HUES64 (cell line): ENCODE measurements around the gene CABLES1.

Experiments used
- H3K27ac ChIP-seq: 2 replicates; pipeline ENCODE4 v1.7.0; 2013; ENCODE audit warnings: low read depth, low read length, inconsistent platforms
- H3K27me3 ChIP-seq: 2 replicates; pipeline ENCODE4 v1.6.1; 2013; ENCODE audit warnings: mild to moderate bottlenecking, low read length; ENCODE audit not compliant: insufficient read depth
- H3K36me3 ChIP-seq: 2 replicates; pipeline ENCODE4 v1.6.1; 2013; ENCODE audit warnings: mild to moderate bottlenecking, low read length; ENCODE audit not compliant: insufficient read depth
- H3K4me1 ChIP-seq: 2 replicates; pipeline ENCODE4 v1.6.1; 2013; ENCODE audit warnings: mild to moderate bottlenecking, low read length, moderate library complexity; ENCODE audit not compliant: insufficient read depth
- H3K4me3 ChIP-seq: 2 replicates; pipeline ENCODE4 v1.5.1; 2013; ENCODE audit warnings: mild to moderate bottlenecking, low read length, moderate library complexity
- H3K9ac ChIP-seq: 2 replicates; pipeline ENCODE4 v1.6.1; 2013; ENCODE audit warnings: mild to moderate bottlenecking, low read depth, low read length
- H3K9me3 ChIP-seq: 2 replicates; pipeline ENCODE4 v1.6.1; 2013; ENCODE audit warnings: low read depth, low read length; ENCODE audit not compliant: insufficient read depth
- WGBS: fragments of 150-250, 120-280 bp; methylation state at CpG from one replicate; pipeline ENCODE4 v1.1.7; 2013; ENCODE audit warnings: missing lambda C conversion rate; 5-methylcytosine and 5-hydroxymethylcytosine counted together

Gene CABLES1

GRCh38 chr18:23172591-23173380 lies 37.5 kb downstream of the CABLES1 start:
- H3K36me3 ChIP-seq, result no peaks in the 10 kb centered on the region
- WGBS, result 90% methylated on average over 14 of the region's 14 CpGs
- H3K4me1 ChIP-seq, result peaks cover 42% of the 10 kb centered on the region
- no peak overlapping the region for H3K4me3 ChIP-seq
- no peak overlapping the region for H3K9ac ChIP-seq
- H3K9me3 ChIP-seq, result no peaks in the 10 kb centered on the region
- H3K27ac ChIP-seq, result no peak overlapping the region
- H3K27me3 ChIP-seq, result no peaks in the 10 kb centered on the region

GRCh38 chr18:23173912-23174311 lies 38.6 kb downstream of the CABLES1 start:
- no peaks in the 10 kb centered on the region for H3K36me3 ChIP-seq
- no peaks in the 10 kb centered on the region for H3K9me3 ChIP-seq
- H3K4me1 ChIP-seq, result peaks cover 39% of the 10 kb centered on the region
- no peak overlapping the region for H3K9ac ChIP-seq
- no peak overlapping the region for H3K4me3 ChIP-seq
- no peak overlapping the region for H3K27ac ChIP-seq
- whole genome bisulfite sequencing, result 96% methylated on average over 7 of the region's 7 CpGs
- H3K27me3 ChIP-seq, result no peaks in the 10 kb centered on the region

GRCh38 chr18:23176701-23177432 lies 41.6 kb downstream of the CABLES1 start:
- Histone ChIP-seq H3K9ac (no peak overlapping the region), H3K27me3 (no peaks in the 10 kb centered on the region), H3K27ac (no peak overlapping the region), H3K4me1 (peaks cover 22% of the 10 kb centered on the region), H3K4me3 (no peak overlapping the region), H3K9me3 (no peaks in the 10 kb centered on the region), H3K36me3 (no peaks in the 10 kb centered on the region)
- 89% methylated on average over 17 of the region's 17 CpGs for WGBS

- Histone ChIP-seq H3K27ac (no peak overlapping the region), H3K27me3 (no peaks in the 10 kb centered on the region), H3K9me3 (no peaks in the 10 kb centered on the region), H3K36me3 (no peaks in the 10 kb centered on the region), H3K9ac (no peak overlapping the region), H3K4me3 (no peak overlapping the region), H3K4me1 (peaks cover 17% of the 10 kb centered on the region)
- WGBS, result 94% methylated on average over 13 of the region's 13 CpGs
Measured at GRCh38 chr18:23177433-23178072, 42.3 kb downstream of the CABLES1 start.

GRCh38 chr18:23178201-23178600 lies 42.9 kb downstream of the CABLES1 start:
- no peak overlapping the region for H3K9ac ChIP-seq
- H3K4me1 ChIP-seq, result peaks cover 16% of the 10 kb centered on the region
- H3K27me3 ChIP-seq, result no peaks in the 10 kb centered on the region
- H3K36me3 ChIP-seq, result no peaks in the 10 kb centered on the region
- no peak overlapping the region for H3K4me3 ChIP-seq
- H3K9me3 ChIP-seq, result no peaks in the 10 kb centered on the region
- 87% methylated on average over 7 of the region's 7 CpGs for WGBS
- no peak overlapping the region for H3K27ac ChIP-seq

- H3K36me3 ChIP-seq, result no peaks in the 10 kb centered on the region
- no peak overlapping the region for H3K4me3 ChIP-seq
- H3K27me3 ChIP-seq, result no peaks in the 10 kb centered on the region
- H3K27ac ChIP-seq, result no peak overlapping the region
- no peaks in the 10 kb centered on the region for H3K9me3 ChIP-seq
- whole genome bisulfite sequencing, result 94% methylated on average over 6 of the region's 6 CpGs
- H3K9ac ChIP-seq, result no peak overlapping the region
- peaks cover 21% of the 10 kb centered on the region for H3K4me1 ChIP-seq
Measured at GRCh38 chr18:23178661-23179081, 43.4 kb downstream of the CABLES1 start.

GRCh38 chr18:23179416-23179815 lies 44.1 kb downstream of the CABLES1 start:
- Histone ChIP-seq H3K27me3 (no peaks in the 10 kb centered on the region), H3K4me1 (peaks cover 25% of the 10 kb centered on the region), H3K9me3 (no peaks in the 10 kb centered on the region), H3K9ac (no peak overlapping the region), H3K36me3 (no peaks in the 10 kb centered on the region), H3K4me3 (no peak overlapping the region), H3K27ac (no peak overlapping the region)
- WGBS, result 96% methylated on average over 6 of the region's 6 CpGs

GRCh38 chr18:23181547-23181946 lies 46.3 kb downstream of the CABLES1 start:
- no peak overlapping the region for H3K9ac ChIP-seq

GRCh38 chr18:23182606-23183005 lies 47.3 kb downstream of the CABLES1 start:
- WGBS, result 92% methylated on average over 9 of the region's 9 CpGs
- H3K27ac ChIP-seq, result no peak overlapping the region

More at GRCh38 chr18:23181547-23181946, 46.3 kb downstream of the CABLES1 start:
- Histone ChIP-seq H3K9me3 (no peaks in the 10 kb centered on the region), H3K4me1 (peaks cover 25% of the 10 kb centered on the region; the same call in 1 of the 2 replicates), H3K27ac (no peak overlapping the region), H3K27me3 (no peaks in the 10 kb centered on the region), H3K4me3 (no peak overlapping the region), H3K36me3 (no peaks in the 10 kb centered on the region)

GRCh38 chr18:23183411-23184150 lies 48.3 kb downstream of the CABLES1 start:
- Histone ChIP-seq H3K36me3 (no peaks in the 10 kb centered on the region), H3K27me3 (no peaks in the 10 kb centered on the region), H3K9me3 (no peaks in the 10 kb centered on the region), H3K4me1 (peaks cover 25% of the 10 kb centered on the region), H3K4me3 (no peak overlapping the region), H3K9ac (no peak overlapping the region), H3K27ac (no peak overlapping the region)
- 86% methylated on average over 8 of the region's 8 CpGs for WGBS

More at GRCh38 chr18:23182606-23183005, 47.3 kb downstream of the CABLES1 start:
- Histone ChIP-seq H3K27me3 (no peaks in the 10 kb centered on the region), H3K4me1 (peaks cover 25% of the 10 kb centered on the region; the same call in 1 of the 2 replicates), H3K9me3 (no peaks in the 10 kb centered on the region), H3K4me3 (no peak overlapping the region), H3K36me3 (no peaks in the 10 kb centered on the region), H3K9ac (no peak overlapping the region)
